ENCODE measurements around the gene CEP85.

DNA sequence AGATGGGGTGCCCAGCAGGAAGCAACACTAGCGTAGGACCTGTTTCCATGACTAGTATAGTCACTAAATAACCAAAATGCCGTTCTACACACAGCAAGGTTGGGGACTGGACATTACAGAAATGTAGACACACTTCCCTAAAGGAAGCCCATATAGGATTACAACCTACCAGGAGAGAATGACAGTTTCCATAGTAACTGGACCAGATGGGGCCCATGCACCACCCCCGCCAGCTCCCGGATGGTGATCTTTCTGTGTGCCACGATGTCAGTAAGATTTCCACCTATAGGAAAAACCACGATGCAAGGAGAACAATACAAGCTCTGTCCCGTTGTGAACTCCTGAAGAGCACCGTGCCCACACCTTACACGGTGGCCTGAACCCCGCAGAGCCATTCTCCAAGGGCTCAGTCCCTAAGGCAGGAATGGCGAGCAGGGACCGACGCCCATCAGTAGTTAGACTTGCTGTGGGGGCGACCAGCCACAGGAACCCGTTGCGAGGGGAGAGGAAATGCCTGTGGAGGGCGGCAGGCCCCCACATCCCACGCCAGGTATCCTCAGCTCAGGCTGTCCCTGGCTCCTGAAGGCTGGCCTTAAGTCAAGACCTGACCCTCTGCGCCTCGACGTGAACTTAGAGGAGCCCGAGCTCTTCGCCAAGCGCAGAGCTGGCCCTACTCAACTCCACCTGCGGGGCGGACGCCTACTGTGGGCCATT lies 13.6 kb upstream of the CEP85 start:
- TF ChIP-seq, protein P1, sequence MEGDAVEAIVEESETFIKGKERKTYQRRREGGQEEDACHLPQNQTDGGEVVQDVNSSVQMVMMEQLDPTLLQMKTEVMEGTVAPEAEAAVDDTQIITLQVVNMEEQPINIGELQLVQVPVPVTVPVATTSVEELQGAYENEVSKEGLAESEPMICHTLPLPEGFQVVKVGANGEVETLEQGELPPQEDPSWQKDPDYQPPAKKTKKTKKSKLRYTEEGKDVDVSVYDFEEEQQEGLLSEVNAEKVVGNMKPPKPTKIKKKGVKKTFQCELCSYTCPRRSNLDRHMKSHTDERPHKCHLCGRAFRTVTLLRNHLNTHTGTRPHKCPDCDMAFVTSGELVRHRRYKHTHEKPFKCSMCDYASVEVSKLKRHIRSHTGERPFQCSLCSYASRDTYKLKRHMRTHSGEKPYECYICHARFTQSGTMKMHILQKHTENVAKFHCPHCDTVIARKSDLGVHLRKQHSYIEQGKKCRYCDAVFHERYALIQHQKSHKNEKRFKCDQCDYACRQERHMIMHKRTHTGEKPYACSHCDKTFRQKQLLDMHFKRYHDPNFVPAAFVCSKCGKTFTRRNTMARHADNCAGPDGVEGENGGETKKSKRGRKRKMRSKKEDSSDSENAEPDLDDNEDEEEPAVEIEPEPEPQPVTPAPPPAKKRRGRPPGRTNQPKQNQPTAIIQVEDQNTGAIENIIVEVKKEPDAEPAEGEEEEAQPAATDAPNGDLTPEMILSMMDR (IDR thresholded peaks at IDR 0.05 in 2 of 3, conservative IDR thresholded peaks at IDR 0.05 in 1 of 3; ENCODE audit: control insufficient read depth in 2 of 3, extremely low read depth in 1 of 3, insufficient read depth in 1 of 3, low read depth in 3 of 3, low read length in 3 of 3), result no peak
- no peak for TF ChIP-seq HCFC1 (IDR thresholded peaks at IDR 0.05; ENCODE audit: low read length)
- no peak for TF ChIP-seq MXI1 (IDR thresholded peaks at IDR 0.05; ENCODE audit: low read depth, low read length)
